GM23248 (cell line): ENCODE measurements around the gene LONP2.

Source experiments
- EZH2 ChIP-seq: fragments of 200-600 bp; sonication (generic); IDR thresholded peaks from 2 replicates; pipeline ENCODE4 v1.6.1; 2018; ENCODE audit warnings: antibody characterized with exemption, mild to moderate bottlenecking; ENCODE audit not compliant: insufficient read depth, poor library complexity, severe bottlenecking
- EZH2phosphoT487 ChIP-seq: fragments of 200-600 bp; sonication (generic); IDR thresholded peaks from 2 replicates; pipeline ENCODE4 v1.6.1; 2018; ENCODE audit warnings: antibody characterized with exemption, moderate library complexity, mild to moderate bottlenecking, low read depth; ENCODE audit not compliant: insufficient read depth

DNA sequence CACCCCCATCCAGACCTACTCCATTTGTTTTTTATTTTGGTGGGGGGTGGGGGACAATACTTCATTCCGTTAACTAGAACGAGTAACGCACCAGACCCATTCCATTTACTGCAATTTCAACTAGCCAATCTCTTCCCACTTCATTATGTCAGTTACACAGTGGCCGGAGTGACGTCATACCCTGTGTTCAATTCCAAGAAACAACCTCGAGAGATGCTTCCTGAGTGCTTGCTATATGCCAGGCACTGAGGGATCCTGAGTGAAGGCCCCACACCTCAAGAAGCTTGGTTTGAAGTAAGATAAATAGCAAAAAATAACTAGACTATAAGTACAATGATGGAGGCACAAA is 150.2 kb downstream of the LONP2 start:
- TF ChIP-seq EZH2 (no peak), EZH2phosphoT487 (no peak)
